ENCODE results near the gene CCDC152. TPM values are rescaled to one million over a fixed set of nuclear protein-coding genes. Genes with fewer than 3 reads are reported as not detected.

Gene CCDC152
- total and polyA plus RNA-seq, 2 of the 13 experiments (the other 11 are each of a cell fraction or from before 2014, with no cell fraction given) = 0.20 to 0.36 TPM

GRCh38 chr5:42804717-42805339, 48.2 kb downstream of the CCDC152 start (continued):
- TF ChIP-seq ZNF879 (CRISPR knock-in tag; IDR thresholded peaks at IDR 0.05) (no peak), HNF4G (IDR thresholded peaks at IDR 0.05; ENCODE audit: borderline replicate concordance, low read depth, low read length) (no peak), HNF4G (CRISPR knock-in tag; IDR thresholded peaks at IDR 0.05; ENCODE audit: borderline replicate concordance, low read depth) (no peak), HIC2 (CRISPR knock-in tag; IDR thresholded peaks at IDR 0.05; ENCODE audit: low read depth) (no peak), ZNF430 (CRISPR knock-in tag; IDR thresholded peaks at IDR 0.05) (no peak), ZBTB21 (CRISPR knock-in tag; IDR thresholded peaks at IDR 0.05) (no peak), SNAPC5 (CRISPR knock-in tag; IDR thresholded peaks at IDR 0.05; ENCODE audit: borderline replicate concordance) (no peak), ZNF724P (CRISPR knock-in tag; IDR thresholded peaks at IDR 0.05; ENCODE audit: borderline replicate concordance) (no peak), HOXA7 (CRISPR knock-in tag; IDR thresholded peaks at IDR 0.05) (no peak), ZNF30 (CRISPR knock-in tag; IDR thresholded peaks at IDR 0.05) (no peak), IKZF5 (CRISPR knock-in tag; IDR thresholded peaks at IDR 0.05) (no peak), ZNF414 (CRISPR knock-in tag; IDR thresholded peaks at IDR 0.05) (no peak), BCLAF1 (IDR thresholded peaks at IDR 0.05) (no peak), NFAT5 (CRISPR knock-in tag; IDR thresholded peaks at IDR 0.05) (no peak)

All from HepG2 (cell line).